ENCODE data around the gene TBC1D4.

TBC1D4 gene

GRCh38 chr13:75418186-75418843, 63.7 kb downstream of the TBC1D4 start:
- H3K4me3 ChIP-seq (ENCODE audit: low read depth, low read length) = no peak overlapping the region
- in situ Hi-C loops (cut with HindIII; ENCODE audit: low sequenced_read_pairs) = no loop called here
- no peak for TF ChIP-seq CTCF (IDR thresholded peaks at IDR 0.05; ENCODE audit: low read depth, low read length, missing control alignments)
- no peak for DNase-seq (ENCODE audit: low read depth)

DNA sequence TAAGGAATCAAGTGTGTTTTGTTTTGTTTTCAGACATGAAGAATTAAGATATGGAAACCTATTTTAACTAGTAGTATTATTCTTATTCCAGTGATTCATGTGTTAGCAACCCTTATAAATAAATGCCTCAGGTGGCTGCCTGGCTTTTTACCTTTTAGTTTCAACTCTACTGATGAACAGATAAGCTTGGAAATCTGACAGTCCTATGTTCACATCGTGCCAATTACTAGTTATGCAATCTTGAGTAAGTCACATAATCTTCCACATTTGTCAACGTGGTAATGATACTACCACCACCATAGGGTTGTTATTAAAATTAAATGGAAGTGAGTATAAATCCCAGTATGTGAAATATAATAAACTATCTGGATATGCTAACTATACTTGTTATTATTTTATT, 64.3 kb downstream of the TBC1D4 start:
- TF ChIP-seq CTCF (IDR thresholded peaks at IDR 0.05; ENCODE audit: low read depth, low read length, missing control alignments) = no peak
- no peak overlapping the region for H3K4me3 ChIP-seq (ENCODE audit: low read depth, low read length)
- in situ Hi-C loops (cut with HindIII; ENCODE audit: low sequenced_read_pairs) = no loop called here
- DNase-seq (ENCODE audit: low read depth) = no peak

DNA sequence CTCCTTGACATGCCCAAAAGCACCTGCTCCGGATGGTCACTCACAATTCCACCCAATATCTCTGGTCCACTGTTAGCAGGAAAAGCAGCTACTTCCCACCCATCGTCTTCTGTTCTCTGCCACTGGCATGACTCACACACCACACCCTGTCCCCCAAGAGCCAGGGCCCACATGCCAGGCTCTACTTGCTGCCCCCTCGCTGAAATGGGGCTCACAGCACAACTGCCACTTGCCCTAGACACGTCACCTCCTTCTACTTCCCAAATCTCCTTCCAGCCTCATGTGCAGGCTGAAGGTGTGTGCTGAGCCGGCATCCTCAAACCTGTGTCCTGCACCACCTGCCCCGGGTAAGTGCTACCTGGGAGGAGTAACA, 65.0 kb downstream of the TBC1D4 start:
- TF ChIP-seq CTCF (IDR thresholded peaks at IDR 0.05; ENCODE audit: low read depth, low read length, missing control alignments) = no peak
- in situ Hi-C loops (cut with HindIII; ENCODE audit: low sequenced_read_pairs) = no loop called here
- no peak overlapping the region for H3K4me3 ChIP-seq (ENCODE audit: low read depth, low read length)
- DNase-seq (ENCODE audit: low read depth) = no peak

DNA sequence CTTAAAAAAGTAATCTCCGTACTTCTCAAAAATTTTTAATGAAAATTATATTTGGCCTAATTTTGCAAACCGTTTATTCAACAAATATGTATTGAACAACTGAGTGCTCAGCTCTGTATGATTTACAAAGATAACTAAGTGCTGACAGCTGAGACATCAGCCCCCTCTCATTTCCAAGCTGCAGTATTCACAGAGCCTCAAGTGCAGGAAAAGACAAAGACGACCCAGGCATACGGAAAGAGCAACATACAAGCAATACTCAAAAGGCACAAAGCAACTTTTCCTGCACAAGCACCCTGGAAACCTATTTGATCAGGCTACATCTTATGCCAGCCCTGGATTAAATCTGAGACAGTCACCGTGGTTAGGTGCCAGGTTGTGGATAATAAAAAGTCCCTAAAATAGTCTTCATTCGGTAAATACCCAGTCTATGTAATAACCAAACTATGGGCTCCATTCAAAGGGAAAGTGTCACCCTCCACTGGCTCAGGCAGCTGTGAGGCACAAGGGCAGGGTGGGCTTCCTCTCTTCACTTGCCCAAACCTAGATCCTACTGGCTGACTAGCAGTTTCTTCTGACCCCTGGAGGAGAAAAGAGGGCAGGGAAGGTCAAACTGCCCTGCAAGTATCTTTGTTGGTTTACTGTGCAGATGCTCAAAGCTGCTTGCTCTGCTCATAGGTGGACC, 65.5 kb downstream of the TBC1D4 start:
- no peak overlapping the region for H3K4me3 ChIP-seq (ENCODE audit: low read depth, low read length)
- no peak for DNase-seq (ENCODE audit: low read depth)
- no peak for TF ChIP-seq CTCF (IDR thresholded peaks at IDR 0.05; ENCODE audit: low read depth, low read length, missing control alignments)
- in situ Hi-C loops (cut with HindIII; ENCODE audit: low sequenced_read_pairs) = no loop called here

GRCh38 chr13:75415694-75416093, 66.3 kb downstream of the TBC1D4 start:
- no peak overlapping the region for H3K4me3 ChIP-seq (ENCODE audit: low read depth, low read length)
- in situ Hi-C loops (cut with HindIII; ENCODE audit: low sequenced_read_pairs) = no loop called here
- TF ChIP-seq CTCF (IDR thresholded peaks at IDR 0.05; ENCODE audit: low read depth, low read length, missing control alignments) = no peak
- peak; percentile 89 for DNase-seq (ENCODE audit: low read depth)

DNA sequence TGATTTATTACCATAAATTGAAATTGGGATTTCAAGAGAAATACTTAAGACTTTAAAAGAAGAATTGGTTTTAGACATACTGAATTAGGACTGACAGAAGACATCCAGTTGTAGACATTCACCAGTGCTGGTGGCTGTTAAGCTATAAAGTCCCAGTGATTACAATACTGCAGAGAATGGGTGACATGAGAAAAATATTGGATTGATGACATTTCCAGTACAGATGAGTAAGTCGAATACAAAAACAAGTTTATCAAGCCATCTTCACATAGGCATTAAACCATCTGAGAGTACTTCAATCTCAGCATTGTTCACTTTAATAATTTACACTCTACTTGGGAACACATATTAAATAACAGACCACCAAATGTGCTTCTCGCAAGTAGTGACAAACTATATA, 66.8 kb downstream of the TBC1D4 start:
- no peak overlapping the region for H3K4me3 ChIP-seq (ENCODE audit: low read depth, low read length)
- no peak for DNase-seq (ENCODE audit: low read depth)
- TF ChIP-seq CTCF (IDR thresholded peaks at IDR 0.05; ENCODE audit: low read depth, low read length, missing control alignments) = no peak
- in situ Hi-C loops (cut with HindIII; ENCODE audit: low sequenced_read_pairs) = no loop called here

Data from astrocyte of the cerebellum (primary cell).